Activated CD4-positive, alpha-beta memory T cell treated with anti-CD3 and anti-CD28 coated beads, Interleukin-2, amount 10 ng/mL, durations not matched to agents 7 days and 5 days (primary cell): ENCODE data around the gene FAM98B. TPM values are rescaled to one million over a fixed set of nuclear protein-coding genes. Genes with fewer than 3 reads are reported as not detected.
A peak's percentile ranks its signal among the peaks of the same experiment; 100 is the strongest.

Experiments
- CTCF ChIA-PET: fragments of 350-600 bp; sonication (Branson Sonifier 250); formaldehyde crosslinking; loops from one replicate; lab custom pipeline; 2021; ENCODE audit warnings: antibody characterized with exemption, inconsistent platforms; lab: Charles Lee
- POLR2A ChIA-PET: fragments of 350-600 bp; sonication (Branson Sonifier 250); formaldehyde crosslinking; loops from one replicate; lab custom pipeline; 2021; ENCODE audit warnings: antibody characterized with exemption; lab: Charles Lee
- DNase-seq: peaks from one replicate; pipeline ENCODE4 v3.0.0-alpha.2; 2020
- H3K27ac Mint-ChIP-seq: one replicate; pipeline ENCODE4 v1.8.0; 2021; ENCODE audit warnings: mild to moderate bottlenecking, mixed read lengths
- H3K27me3 Mint-ChIP-seq: one replicate; pipeline ENCODE4 v1.8.0; 2021; ENCODE audit warnings: mixed read lengths
- H3K36me3 Mint-ChIP-seq: one replicate; pipeline ENCODE4 v1.8.0; 2021; ENCODE audit warnings: low read depth, mixed read lengths
- H3K4me1 Mint-ChIP-seq: one replicate; pipeline ENCODE4 v1.8.0; 2021; ENCODE audit warnings: mixed read lengths
- H3K4me3 Mint-ChIP-seq: one replicate; pipeline ENCODE4 v1.8.0; 2021; ENCODE audit warnings: mild to moderate bottlenecking, mixed read lengths
- H3K9me3 Mint-ChIP-seq: one replicate; pipeline ENCODE4 v1.8.0; 2021; ENCODE audit warnings: mixed read lengths
- total RNA-seq, 2 experiments: library from RNA; stranded (reverse); gene quantifications; one replicate each; pipeline ENCODE4 v1.2.3, GENCODE V29; 2021

The FAM98B gene
- total RNA-seq: 10 to 100 TPM; 33.2 to 35.3 TPM

- H3K36me3 Mint-ChIP-seq: peaks cover 11% of the 10 kb centered on the region
- DNase-seq: peak; percentile 89
- no peaks in the 10 kb centered on the region for H3K9me3 Mint-ChIP-seq
- peaks cover 35% of the 10 kb centered on the region for H3K4me1 Mint-ChIP-seq
- POLR2A ChIA-PET: interaction anchor here (0.7 to 3.1 kb wide), 26 partner anchors 10 to 1127 kb away, joined by 3 to 47 read pairs (median 4); partner anchors contain the start of genes RASGRP1 and THBS1
- CTCF ChIA-PET: interaction anchor here (0.9 to 3.7 kb wide), 15 partner anchors 10 to 253 kb away, joined by 3 to 67 read pairs (median 6); partner anchors contain the start of gene RASGRP1
- H3K27me3 Mint-ChIP-seq: peaks cover 14% of the 10 kb centered on the region
- H3K27ac Mint-ChIP-seq: peak within 1 kb of the TSS; percentile 84
- peak within 1 kb of the TSS; percentile 93 for H3K4me3 Mint-ChIP-seq
Observed at GRCh38 chr15:38453971-38454695, at the start of gene FAM98B. FAM98B (plus strand) TSS chr15:38454127; CDS start chr15:38454162, 35 bp downstream.

- H3K36me3 Mint-ChIP-seq: no peaks in the 10 kb centered on the region
- POLR2A ChIA-PET: no interaction called here
Observed at GRCh38 chr15:38406436-38406835, 47.5 kb upstream of the FAM98B start.

GRCh38 chr15:38408576-38408975 lies 45.4 kb upstream of the FAM98B start:
- Mint-ChIP-seq H3K36me3 (no peaks in the 10 kb centered on the region), H3K4me3 (no peak overlapping the region), H3K4me1 (no peaks in the 10 kb centered on the region), H3K27me3 (peaks cover 46% of the 10 kb centered on the region), H3K27ac (no peak overlapping the region), H3K9me3 (no peaks in the 10 kb centered on the region)
- no peak for DNase-seq
- CTCF ChIA-PET: no interaction called here
- POLR2A ChIA-PET: no interaction called here

More at GRCh38 chr15:38406436-38406835, 47.5 kb upstream of the FAM98B start:
- CTCF ChIA-PET: interaction anchor here (1.4 kb wide), 1 partner anchor 34 kb away, joined by 4 read pairs; no protein-coding TSS in a partner anchor
- H3K27ac Mint-ChIP-seq: no peak overlapping the region
- H3K4me1 Mint-ChIP-seq: no peaks in the 10 kb centered on the region
- H3K4me3 Mint-ChIP-seq: no peak overlapping the region
- no peak for DNase-seq
- no peaks in the 10 kb centered on the region for H3K9me3 Mint-ChIP-seq
- H3K27me3 Mint-ChIP-seq: peaks cover 42% of the 10 kb centered on the region

- DNase-seq: no peak
- Mint-ChIP-seq H3K4me1 (no peaks in the 10 kb centered on the region), H3K27me3 (peaks cover 54% of the 10 kb centered on the region), H3K9me3 (no peaks in the 10 kb centered on the region), H3K4me3 (no peak overlapping the region), H3K36me3 (no peaks in the 10 kb centered on the region), H3K27ac (no peak overlapping the region)
- ChIA-PET POLR2A (no interaction called here), CTCF (interaction anchor here (1.3 kb wide), 1 partner anchor 28 kb away, joined by 4 read pairs; no protein-coding TSS in a partner anchor)
Observed at GRCh38 chr15:38411902-38412301, 42.0 kb upstream of the FAM98B start.

GRCh38 chr15:38412466-38412865 lies 41.5 kb upstream of the FAM98B start:
- Mint-ChIP-seq H3K27me3 (peaks cover 56% of the 10 kb centered on the region), H3K36me3 (no peaks in the 10 kb centered on the region), H3K9me3 (no peaks in the 10 kb centered on the region), H3K4me1 (no peaks in the 10 kb centered on the region), H3K4me3 (no peak overlapping the region), H3K27ac (no peak overlapping the region)
- ChIA-PET POLR2A (no interaction called here), CTCF (interaction anchor here (1.3 kb wide), 1 partner anchor 28 kb away, joined by 4 read pairs; no protein-coding TSS in a partner anchor)
- no peak for DNase-seq

- H3K9me3 Mint-ChIP-seq: no peaks in the 10 kb centered on the region
- H3K36me3 Mint-ChIP-seq: no peaks in the 10 kb centered on the region
- H3K27ac Mint-ChIP-seq: no peak overlapping the region
- H3K27me3 Mint-ChIP-seq: peaks cover 59% of the 10 kb centered on the region
- no peak overlapping the region for H3K4me3 Mint-ChIP-seq
- H3K4me1 Mint-ChIP-seq: no peaks in the 10 kb centered on the region
- POLR2A ChIA-PET: no interaction called here
- DNase-seq: peak; percentile 18
- CTCF ChIA-PET: interaction anchor here (0.6 kb wide), 1 partner anchor 417 kb away, joined by 4 read pairs; no protein-coding TSS in a partner anchor
Observed at GRCh38 chr15:38414357-38414756, 39.6 kb upstream of the FAM98B start.

- H3K27ac Mint-ChIP-seq: no peak overlapping the region
- DNase-seq: no peak
- peaks cover 53% of the 10 kb centered on the region for H3K27me3 Mint-ChIP-seq
- no peaks in the 10 kb centered on the region for H3K36me3 Mint-ChIP-seq
- peaks cover 12% of the 10 kb centered on the region for H3K4me1 Mint-ChIP-seq
- H3K4me3 Mint-ChIP-seq: no peak overlapping the region
- ChIA-PET CTCF (interaction anchor here (1.3 to 2.1 kb wide), 3 partner anchors 11 to 278 kb away, joined by 3 to 10 read pairs (median 4); no protein-coding TSS in a partner anchor), POLR2A (no interaction called here)
- H3K9me3 Mint-ChIP-seq: no peaks in the 10 kb centered on the region
Observed at GRCh38 chr15:38421069-38421690, 32.7 kb upstream of the FAM98B start.

GRCh38 chr15:38424101-38424552 lies 29.8 kb upstream of the FAM98B start:
- H3K4me3 Mint-ChIP-seq: no peak overlapping the region
- peaks cover 38% of the 10 kb centered on the region for H3K27me3 Mint-ChIP-seq
- DNase-seq: no peak
- H3K9me3 Mint-ChIP-seq: no peaks in the 10 kb centered on the region
- no peak overlapping the region for H3K27ac Mint-ChIP-seq
- peaks cover 12% of the 10 kb centered on the region for H3K4me1 Mint-ChIP-seq
- ChIA-PET POLR2A (interaction anchor here (1.7 kb wide), 1 partner anchor 30 kb away, joined by 8 read pairs; the partner anchor contains the start of gene FAM98B), CTCF (interaction anchor here (1.1 to 1.7 kb wide), 3 partner anchors 16 to 276 kb away, joined by 3 to 10 read pairs (median 4); partner anchors contain the start of gene FAM98B)
- H3K36me3 Mint-ChIP-seq: no peaks in the 10 kb centered on the region

- no peak for DNase-seq
- H3K36me3 Mint-ChIP-seq: no peaks in the 10 kb centered on the region
- no peak overlapping the region for H3K27ac Mint-ChIP-seq
- H3K27me3 Mint-ChIP-seq: peaks cover 35% of the 10 kb centered on the region
- H3K9me3 Mint-ChIP-seq: no peaks in the 10 kb centered on the region
- peaks cover 12% of the 10 kb centered on the region for H3K4me1 Mint-ChIP-seq
- ChIA-PET CTCF (interaction anchor here (1.1 to 1.7 kb wide), 2 partner anchors 15 to 29 kb away, joined by 3 to 10 read pairs; partner anchors contain the start of gene FAM98B), POLR2A (interaction anchor here (1.0 kb wide), 1 partner anchor 417 kb away, joined by 3 read pairs; no protein-coding TSS in a partner anchor)
- H3K4me3 Mint-ChIP-seq: no peak overlapping the region
Observed at GRCh38 chr15:38425269-38425668, 28.7 kb upstream of the FAM98B start.

- H3K4me1 Mint-ChIP-seq: peaks cover 12% of the 10 kb centered on the region
- ChIA-PET POLR2A (no interaction called here), CTCF (interaction anchor here (1.0 to 1.3 kb wide), 2 partner anchors 9 to 13 kb away, joined by 4 to 7 read pairs; no protein-coding TSS in a partner anchor)
- no peak for DNase-seq
- H3K36me3 Mint-ChIP-seq: no peaks in the 10 kb centered on the region
- no peaks in the 10 kb centered on the region for H3K9me3 Mint-ChIP-seq
- peaks cover 33% of the 10 kb centered on the region for H3K27me3 Mint-ChIP-seq
- no peak overlapping the region for H3K4me3 Mint-ChIP-seq
- H3K27ac Mint-ChIP-seq: no peak overlapping the region
Observed at GRCh38 chr15:38427380-38427779, 26.5 kb upstream of the FAM98B start.

GRCh38 chr15:38430106-38430760 lies 23.7 kb upstream of the FAM98B start:
- Mint-ChIP-seq H3K4me3 (no peak overlapping the region), H3K27me3 (peaks cover 40% of the 10 kb centered on the region), H3K9me3 (no peaks in the 10 kb centered on the region), H3K36me3 (no peaks in the 10 kb centered on the region), H3K4me1 (peaks cover under 1% of the 10 kb centered on the region), H3K27ac (no peak overlapping the region)
- CTCF ChIA-PET: no interaction called here
- DNase-seq: no peak
- POLR2A ChIA-PET: no interaction called here

- Mint-ChIP-seq H3K4me1 (peaks cover 11% of the 10 kb centered on the region), H3K27me3 (peaks cover 61% of the 10 kb centered on the region), H3K27ac (no peak overlapping the region), H3K36me3 (no peaks in the 10 kb centered on the region), H3K4me3 (no peak overlapping the region), H3K9me3 (no peaks in the 10 kb centered on the region)
- POLR2A ChIA-PET: interaction anchor here (0.6 kb wide), 1 partner anchor 781 kb away, joined by 3 read pairs; no protein-coding TSS in a partner anchor
- no peak for DNase-seq
- CTCF ChIA-PET: interaction anchor here (1.1 to 1.9 kb wide), 2 partner anchors 9 to 263 kb away, joined by 3 to 4 read pairs; no protein-coding TSS in a partner anchor
Observed at GRCh38 chr15:38436993-38437392, 16.9 kb upstream of the FAM98B start.
